LoVo (cell line): Measurements from ENCODE around the gene CHD6.

Source experiments
- DNase-seq: peaks from one replicate; pipeline ENCODE4 v3.0.0-alpha.2; 2016; ENCODE audit warnings: low spot score

Gene CHD6

DNA sequence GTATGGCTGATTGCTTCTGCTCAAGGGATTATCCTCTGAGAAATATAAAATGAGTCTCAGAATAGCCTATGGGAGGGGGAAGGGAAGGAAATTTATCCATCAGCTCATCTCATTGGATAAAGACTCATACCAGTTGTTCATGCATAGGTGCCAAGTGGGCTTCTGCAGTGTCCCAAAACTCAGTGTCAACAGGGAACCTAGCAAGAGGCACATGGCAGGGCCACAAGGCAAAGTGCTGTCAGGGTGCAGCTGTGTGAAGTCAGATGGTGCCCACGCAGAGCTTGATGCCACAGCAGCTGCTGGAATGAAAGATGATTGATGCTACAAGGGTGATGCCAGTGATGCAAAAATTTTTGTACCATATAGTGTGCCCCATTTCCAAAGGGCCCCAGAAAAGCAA lies 3.2 kb upstream of the CHD6 start:
- no peak for DNase-seq

DNA sequence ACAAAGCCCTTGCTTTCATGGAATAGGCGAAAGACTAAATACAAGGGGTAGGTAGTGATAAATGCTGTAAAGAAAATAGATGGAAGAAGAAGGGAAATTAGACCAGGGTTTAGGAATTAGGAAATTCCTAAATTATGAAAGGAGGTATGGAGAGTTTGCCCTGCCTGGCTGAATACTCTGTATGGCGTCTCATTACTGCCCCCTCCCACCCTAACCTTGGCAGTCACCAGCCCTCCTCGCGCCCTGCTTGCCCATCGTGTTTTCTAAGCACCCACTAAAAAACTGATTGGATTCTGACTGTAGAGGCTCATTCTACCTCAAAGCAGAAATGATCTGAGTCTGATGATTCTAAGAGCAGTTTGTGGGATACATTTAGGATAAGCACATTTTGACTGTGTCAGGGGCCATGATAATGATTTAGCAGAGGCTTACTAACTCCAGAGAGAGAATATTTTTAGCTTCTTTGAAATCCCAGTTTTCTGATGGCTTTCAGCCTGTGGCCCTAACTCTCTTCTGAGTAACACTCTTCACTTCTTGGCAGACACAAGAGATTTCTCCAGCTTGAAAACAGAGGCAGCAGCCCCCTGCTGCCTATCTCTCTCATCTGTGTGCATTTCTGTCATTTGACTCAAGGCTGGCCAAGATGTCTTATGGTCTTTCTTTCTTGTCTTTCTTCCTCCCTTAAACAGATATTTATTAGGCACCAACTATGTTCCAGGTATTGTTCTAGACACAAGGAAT lies 1.4 kb upstream of the CHD6 start:
- DNase-seq: no peak

DNA sequence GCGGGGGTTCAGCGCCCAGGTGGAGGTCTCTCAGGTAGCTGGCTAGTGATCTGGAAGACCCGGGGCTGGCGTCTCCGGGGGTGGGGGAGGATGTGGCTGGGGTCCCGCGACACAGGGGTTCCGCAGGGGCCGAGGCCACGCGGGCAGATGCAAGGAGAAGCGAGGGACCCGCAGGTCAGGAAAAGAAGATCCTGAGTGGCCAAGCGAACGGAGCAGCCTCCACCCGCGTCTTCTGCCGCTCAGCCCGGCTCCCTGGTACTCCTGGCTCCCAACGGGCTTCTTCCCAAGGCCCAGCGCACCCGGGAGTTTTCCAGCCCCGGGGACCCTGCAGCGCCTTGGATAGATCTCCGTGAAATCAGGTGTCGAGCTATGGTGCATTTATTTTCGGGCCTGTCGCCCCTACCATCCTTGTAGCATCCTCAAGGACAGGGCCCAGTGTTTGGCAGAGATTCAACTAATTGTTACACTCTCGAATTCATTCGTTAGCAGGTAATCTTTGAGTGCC lies 682 bp upstream of the CHD6 start:
- no peak for DNase-seq

DNA sequence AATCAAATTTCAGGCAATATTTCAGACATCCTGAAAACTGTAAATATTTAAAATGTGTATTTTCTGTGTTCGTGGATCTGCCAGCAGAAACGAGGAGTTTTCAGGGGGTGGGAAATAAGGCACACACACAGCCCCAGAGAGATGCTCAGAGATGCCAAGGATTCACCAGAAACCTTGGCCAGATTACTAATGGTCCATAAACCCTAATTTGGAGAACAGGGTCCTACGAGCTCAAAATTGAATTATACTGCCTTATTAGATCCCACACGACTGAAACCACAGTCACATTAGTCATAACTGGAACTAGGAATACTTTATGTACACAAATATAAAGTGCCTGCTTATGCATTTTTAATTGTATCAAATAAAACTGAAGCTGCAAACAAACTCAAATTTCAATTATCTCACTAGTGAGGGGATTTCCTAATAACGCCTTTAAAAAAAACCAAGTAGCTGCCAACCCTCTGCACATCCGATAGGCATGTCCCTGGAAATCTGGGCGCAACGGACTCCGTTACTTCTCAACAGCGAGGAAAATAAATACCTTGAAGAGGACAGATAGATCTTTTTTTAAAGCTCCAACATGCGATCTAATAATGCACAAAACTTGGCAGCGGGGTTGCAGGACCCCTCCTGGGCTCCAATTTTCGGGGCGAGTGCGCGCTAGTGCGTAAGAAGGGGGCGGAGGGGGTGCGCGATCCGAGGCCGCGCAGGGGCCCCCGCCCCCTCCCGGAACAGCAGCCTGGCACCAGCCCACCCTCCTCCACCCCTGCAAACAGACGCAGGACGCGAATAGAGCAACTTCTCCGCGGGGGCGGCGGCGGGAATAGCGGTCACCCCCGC lies 897 bp downstream of the CHD6 start:
- no peak for DNase-seq

DNA sequence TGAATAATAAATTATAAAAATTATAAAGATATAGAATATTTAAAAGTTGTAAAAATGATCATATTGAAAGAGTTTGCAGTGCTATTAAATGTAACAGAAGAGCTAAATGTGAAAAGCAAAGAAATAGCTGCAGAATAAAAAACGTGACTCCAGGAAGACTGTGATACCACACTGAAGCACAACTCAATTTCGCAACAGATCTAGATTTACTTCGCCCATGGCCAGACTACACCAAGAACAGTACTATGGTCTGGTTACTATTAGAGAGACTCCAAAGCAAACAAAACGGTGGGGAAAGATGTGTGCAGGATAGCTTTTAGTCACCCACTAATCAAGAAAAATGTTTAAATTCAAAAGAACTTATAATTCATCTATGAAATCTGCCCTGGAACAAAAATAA lies 1.9 kb downstream of the CHD6 start:
- DNase-seq: no peak

DNA sequence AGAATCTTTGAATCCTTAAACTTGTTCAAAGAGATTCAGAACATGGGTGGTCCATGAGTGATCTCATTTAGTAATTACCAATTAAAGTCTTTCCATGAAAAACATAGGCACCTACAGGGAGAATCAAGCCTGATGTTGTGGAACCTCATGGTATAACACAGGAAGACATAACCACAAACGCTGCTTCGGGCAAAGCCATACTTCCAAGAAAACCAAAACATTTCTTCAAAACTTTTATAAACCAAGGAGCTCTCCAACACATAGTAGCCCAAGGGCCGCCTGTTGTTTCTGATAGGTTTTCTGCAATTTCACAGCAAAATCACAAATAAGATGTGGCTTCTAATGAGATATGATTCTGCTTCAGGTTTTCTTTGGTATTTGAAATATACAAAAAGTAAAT lies 2.5 kb downstream of the CHD6 start:
- no peak for DNase-seq

DNA sequence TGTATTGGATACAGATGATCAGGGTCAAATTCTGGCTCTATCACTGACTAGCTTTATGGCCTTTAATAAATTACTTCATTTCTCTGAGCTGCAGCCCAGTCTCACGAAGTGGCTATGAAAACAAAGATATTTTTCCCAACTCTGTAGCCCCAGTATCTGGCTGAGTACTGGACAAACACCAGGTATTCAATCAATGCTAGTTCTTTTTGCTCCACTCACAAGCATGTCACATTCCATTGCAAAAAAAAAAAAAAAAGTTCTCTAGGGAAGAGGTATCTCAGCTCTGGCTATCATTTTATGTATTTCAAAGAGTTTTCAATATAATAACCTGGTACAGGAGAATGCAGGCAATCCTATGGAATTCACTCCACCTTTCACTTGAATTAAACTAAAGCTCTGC lies 3.1 kb downstream of the CHD6 start:
- DNase-seq: no peak

DNA sequence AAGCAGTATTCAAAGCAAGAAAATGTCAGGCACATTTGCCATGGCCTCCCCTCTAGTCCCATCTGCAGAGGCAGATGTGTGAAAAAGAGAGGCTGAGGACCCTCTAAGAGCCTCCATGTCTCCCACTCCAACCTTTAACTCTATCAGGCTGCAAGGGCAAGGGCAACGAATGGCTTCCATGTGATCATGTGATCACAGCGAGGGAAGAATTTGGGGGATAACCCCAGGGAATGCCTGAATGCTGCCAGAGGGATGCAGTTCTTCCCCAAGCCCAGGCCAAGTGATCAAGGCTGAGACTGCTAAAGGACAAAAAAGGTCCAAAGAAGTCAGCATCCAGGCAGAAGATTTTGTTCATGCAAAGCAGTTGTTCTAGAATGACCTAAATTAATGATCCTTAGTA lies 4.9 kb downstream of the CHD6 start:
- DNase-seq: no peak

DNA sequence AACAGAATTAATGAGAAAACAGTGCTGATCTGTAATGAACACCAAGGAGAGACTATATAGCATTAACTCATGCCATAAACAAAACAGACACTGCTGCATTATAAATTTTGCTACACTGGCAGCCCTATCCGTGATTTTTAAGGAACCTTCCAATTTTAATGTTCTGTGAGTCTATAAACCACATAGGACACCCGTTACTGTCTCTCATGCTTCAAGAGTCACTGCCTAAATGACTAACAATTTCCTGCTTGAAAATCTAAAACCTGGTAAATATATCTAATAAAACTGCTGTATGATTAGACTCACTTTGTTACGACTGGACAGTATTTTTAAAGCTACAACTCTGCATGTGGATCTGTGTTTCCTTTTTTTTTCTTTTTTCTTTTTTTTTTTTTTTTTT lies 8.7 kb downstream of the CHD6 start:
- DNase-seq: no peak

DNA sequence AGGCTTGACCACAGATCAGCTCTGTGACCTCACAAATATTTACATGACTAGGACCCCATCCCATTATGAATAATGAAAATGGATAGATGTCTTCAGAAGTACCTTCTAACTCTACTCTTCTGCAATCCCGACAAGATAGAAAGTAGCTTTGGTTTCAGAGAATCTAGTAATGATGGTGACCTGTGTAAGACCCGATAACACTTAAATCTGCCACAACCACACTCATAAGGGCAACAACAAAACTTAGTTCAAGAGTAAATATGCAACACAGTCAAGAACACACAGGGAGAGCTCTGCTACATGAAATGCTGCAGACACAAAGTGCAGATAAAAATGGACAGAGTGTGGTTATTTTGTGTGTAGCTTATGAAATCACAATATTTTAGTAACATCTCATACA lies 9.6 kb downstream of the CHD6 start:
- DNase-seq: no peak

DNA sequence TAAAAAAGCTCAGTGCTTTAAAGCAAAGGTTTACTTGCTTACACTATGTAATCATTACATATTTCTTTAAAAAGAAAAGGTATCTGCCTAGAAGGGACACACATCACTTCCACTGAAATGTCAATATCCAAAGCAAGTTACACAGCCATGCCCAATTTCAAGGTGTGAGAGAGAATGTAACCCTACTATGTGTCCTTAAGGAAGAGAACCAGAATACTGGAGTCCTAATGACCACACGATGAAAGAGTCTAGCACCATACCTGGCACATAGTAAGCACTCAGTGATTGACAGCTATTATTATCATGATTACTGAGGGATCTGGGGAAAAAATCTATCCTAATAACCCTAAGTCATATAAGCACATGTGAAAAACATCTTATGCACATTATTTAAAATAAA lies 10.4 kb downstream of the CHD6 start:
- no peak for DNase-seq

DNA sequence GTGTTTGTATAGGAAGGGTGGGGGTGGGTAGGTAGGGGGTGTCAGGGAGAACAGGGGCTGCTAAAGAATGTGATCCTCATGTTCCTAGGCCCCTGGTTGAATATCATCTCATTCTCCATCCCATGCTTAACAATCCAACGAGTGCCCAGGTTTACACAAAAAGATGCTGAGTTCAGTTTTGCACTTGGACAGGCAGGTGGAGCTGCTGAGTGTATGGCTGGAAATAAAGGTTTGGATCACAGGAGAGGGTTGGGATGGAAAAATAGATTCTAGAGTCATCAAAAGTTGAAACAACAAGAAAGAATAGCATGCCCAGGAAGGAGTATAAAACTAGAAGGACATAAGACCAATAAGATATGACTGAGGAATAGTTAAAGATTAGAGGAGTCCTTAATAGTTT lies 14.2 kb downstream of the CHD6 start:
- no peak for DNase-seq

DNA sequence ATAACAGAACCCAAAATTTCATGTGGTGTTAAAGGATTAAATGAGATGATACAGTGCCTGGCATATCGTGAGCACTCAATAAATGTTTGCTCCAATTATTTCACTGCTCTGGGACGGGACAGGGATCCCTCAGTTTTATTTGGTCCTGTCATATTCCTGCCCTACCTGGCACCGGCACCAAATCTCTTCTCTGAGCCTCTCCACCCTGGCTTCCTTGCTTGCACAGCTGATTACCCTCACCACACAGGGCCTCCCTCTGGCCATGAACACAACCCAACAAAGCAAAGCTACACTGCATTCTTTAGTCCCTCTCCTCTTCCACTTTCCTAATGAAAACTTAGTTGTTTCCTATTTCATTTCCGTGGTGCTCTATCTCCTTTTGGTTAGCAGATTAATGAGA lies 16.4 kb downstream of the CHD6 start:
- DNase-seq: no peak

DNA sequence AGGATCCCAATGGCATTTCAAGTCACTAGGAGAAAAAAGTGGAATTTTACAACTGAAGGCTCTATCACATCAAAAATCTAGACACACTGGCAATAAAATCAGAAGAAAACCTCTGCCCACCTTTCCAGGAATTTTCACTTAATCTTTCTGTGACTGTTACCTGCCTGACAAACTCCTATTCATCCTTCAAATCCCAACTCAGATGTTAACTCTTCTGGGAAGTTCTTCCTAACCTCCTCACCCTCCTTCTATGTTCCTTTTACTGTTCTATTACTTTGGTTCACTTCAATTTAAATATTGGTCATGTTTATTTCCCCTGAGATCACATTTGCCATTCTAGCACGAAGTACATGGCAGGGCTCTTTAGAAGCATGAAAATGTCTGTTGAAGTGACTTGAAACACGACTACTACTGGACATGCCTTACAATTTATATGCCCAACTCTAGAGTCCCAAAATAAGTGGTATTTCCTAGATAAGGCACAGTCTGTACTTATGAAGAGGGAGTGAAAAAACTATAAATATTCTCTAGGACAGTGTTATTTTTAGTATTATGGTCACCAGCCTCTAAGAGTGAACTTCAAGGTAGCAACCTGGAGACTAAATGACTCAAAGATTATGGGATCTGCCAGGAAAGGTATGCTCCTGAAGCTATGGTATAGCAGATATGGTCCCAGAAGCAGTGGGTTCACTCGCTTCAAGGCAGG lies 17.1 kb downstream of the CHD6 start:
- DNase-seq: no peak

DNA sequence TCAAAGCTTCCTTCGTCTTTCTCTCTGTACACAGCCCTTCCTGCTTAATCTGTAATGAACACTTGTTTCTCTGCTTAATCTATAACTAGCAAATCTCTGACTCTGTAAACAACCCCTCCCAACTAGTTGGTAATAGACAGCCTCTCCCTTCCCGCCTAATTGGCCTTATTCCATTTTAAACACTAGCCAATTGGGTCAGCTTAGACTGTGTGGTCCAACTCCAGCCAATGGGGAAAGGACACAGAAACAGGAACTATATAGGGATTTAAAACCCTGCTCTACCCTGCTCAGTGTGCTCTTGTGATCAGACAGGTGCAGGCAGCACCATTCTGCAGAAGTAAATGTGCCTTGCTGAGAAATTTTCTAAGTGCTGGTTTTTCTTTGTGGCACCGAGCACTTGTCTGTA lies 18.5 kb downstream of the CHD6 start:
- DNase-seq: no peak

DNA sequence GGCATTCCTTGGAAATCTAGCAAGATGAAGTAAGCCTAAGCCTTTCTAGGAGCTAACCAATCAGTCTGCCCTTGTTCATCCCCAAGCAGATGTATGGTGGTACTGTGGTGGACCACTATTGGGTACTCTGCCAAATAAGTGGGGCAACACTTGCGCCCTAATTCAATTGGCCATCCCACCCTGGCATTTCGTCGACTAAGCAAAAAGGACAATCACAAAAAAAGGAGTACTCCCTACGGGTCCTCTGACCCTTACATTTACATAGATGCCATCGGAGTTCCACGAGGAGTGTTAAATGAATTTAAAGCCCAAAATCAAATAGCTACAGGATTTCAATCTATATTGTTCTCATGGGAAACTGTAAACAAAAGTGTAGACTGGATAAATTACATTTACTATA lies 19.5 kb downstream of the CHD6 start:
- DNase-seq: no peak

DNA sequence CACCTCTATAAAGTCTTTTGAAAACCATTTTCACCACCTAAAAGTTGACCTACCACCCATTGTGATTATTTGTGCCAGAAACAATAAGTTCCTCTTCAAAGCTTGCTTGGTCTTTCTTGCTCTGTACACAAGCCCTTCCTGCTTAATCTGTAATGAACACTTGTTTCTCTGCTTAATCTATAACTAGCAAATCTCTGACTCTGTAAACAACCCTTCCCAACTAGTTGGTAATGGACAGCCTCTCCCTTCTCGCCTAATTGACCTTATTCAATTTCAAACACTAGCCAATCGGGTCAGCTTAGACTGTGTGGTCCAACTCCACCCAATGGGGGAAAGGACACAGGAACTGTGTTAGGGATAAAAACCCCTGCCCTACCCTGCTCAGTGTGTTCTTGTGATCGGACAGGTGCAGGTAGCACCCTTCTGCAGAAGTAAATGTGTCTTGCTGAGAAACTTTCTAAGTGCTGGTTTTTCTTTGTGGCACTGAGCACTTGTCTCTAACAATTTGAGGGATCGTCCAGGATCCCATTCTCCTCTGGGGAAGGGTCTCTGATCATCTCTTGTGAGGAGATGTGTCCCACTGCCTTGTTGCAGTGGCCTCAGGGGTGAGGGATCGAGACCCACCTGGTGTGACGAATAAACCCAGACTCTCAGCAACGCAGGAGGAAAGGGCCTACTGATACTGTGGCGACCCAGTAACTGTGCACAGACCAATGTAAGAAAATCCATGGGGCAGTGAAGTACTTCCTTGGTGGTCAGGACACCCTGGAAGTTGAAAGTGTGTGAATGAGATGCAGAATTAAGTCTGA lies 23.5 kb downstream of the CHD6 start:
- no peak for DNase-seq

DNA sequence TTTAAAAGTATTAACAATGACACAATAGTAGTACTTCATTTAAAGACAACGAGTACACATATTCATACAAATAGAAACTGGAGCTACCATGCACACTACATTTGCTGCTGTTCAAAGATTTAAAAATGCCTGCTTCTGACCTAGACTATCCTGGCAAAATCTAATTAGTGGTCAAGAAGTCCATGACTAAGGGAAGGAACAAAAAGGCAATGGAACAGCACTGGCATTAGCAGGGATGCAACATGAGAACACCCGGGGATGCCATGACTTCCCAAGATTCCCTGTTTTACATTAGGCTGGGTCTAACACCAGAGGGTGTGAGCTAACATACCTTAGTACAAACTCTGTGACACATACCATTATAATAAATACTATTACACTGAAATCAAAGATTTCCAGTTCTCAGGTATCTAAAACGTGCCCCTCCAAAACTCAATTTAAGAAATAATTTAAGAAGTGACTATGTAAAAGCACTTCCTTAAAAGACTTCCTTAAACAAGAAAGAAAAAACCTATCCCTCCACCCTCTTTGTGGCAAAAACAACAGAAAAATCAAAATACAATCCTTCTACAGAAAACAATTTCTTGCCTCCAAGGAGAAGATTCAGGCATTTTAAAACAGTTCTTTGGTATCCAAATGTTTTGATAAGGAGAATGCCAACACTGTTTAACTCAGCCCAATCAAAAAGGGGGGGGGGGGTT lies 25.5 kb downstream of the CHD6 start:
- DNase-seq: no peak

DNA sequence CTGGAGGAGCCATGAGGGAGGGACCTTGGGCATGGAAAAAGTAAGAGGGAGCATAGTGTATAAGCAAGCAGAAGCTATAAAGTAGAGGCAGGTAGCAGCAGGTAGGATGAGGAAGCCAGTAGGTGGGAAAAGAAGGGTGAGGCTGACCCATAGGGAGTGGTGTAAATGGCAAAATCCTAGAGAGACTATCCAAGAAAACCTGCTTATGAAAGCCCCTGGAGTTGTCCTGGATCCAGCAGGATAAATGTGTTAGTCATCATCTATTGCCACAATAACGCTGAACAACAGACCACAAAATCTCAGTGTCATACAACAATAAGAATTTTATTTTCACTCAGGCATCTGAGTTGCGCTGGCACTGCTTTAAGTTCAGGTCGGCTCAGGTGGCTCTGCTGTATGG lies 30.2 kb downstream of the CHD6 start:
- DNase-seq: no peak

DNA sequence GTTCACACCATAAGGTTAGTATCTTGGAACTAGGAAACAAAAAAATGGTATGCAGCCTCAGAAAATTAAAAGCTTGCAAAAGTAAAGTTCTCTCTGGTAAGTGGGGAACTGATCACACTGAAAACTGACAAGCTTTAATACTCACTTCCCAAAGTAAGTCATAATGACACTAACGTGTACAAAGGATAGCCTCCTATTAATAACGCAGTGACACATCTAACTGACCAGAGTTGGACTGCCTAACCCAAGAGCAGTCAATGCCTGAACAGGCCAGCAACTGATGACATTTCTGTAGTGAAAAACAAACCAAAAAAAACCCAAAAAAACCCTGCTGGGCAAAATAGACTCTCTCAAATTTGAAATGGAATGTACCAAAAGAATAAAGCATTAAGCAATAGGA lies 30.7 kb downstream of the CHD6 start:
- no peak for DNase-seq

DNA sequence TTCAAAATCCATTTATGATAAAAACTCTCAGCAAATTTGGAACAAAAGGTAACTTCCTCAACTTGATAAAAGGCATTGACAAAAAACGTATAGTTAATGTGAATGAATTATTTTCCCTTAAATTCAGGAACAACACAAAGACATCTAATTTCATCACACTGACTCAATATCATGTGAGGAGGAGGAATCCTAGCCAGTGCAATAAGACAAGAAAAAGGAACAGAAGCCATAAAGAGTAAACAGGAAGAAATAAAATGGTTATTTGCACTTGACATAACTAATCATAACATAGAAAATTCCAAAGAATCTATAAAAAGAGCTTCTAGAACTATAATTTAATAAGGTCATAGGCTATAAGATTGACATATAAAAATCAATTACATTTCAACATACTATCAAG lies 31.4 kb downstream of the CHD6 start:
- DNase-seq: no peak
